ENCODE measurements around the gene MARK3. TPM values are rescaled to one million over a fixed set of nuclear protein-coding genes. Genes with fewer than 3 reads are reported as not detected.

Gene MARK3
- total RNA-seq, 1 donor from 2014 or later: 99.4 TPM

GRCh38 chr14:103374121-103374520 is 11.1 kb upstream of the MARK3 start:
- intact Hi-C loops (cut with DNase I): no loop called here
- no peaks in the 10 kb centered on the region for H3K4me1 ChIP-seq
- no peak overlapping the region for H3K4me3 ChIP-seq
- no peaks in the 10 kb centered on the region for H3K9me3 ChIP-seq
- H3K27me3 ChIP-seq (ENCODE audit: low read depth): no peaks in the 10 kb centered on the region
- ATAC-seq (no peak), DNase-seq (no peak)
- TF ChIP-seq CTCF (IDR thresholded peaks at IDR 0.05): no peak
- no peaks in the 10 kb centered on the region for H3K36me3 ChIP-seq
- no peak overlapping the region for H3K27ac ChIP-seq

- Histone ChIP-seq H3K4me3 (no peak overlapping the region), H3K36me3 (no peaks in the 10 kb centered on the region), H3K27me3 (ENCODE audit: low read depth) (no peaks in the 10 kb centered on the region), H3K9me3 (no peaks in the 10 kb centered on the region), H3K4me1 (no peaks in the 10 kb centered on the region), H3K27ac (no peak overlapping the region)
- intact Hi-C loops (cut with DNase I): no loop called here
- DNase-seq (no peak), ATAC-seq (no peak)
- no peak for TF ChIP-seq CTCF (IDR thresholded peaks at IDR 0.05)
Measured at GRCh38 chr14:103377522-103378037, 7.6 kb upstream of the MARK3 start.

- Histone ChIP-seq H3K27ac (no peak overlapping the region), H3K4me1 (no peaks in the 10 kb centered on the region), H3K9me3 (no peaks in the 10 kb centered on the region), H3K27me3 (ENCODE audit: low read depth) (no peaks in the 10 kb centered on the region), H3K4me3 (no peak overlapping the region), H3K36me3 (no peaks in the 10 kb centered on the region)
- intact Hi-C loops (cut with DNase I): no loop called here
- no peak for ATAC-seq
- TF ChIP-seq CTCF (IDR thresholded peaks at IDR 0.05): no peak
- DNase-seq: no peak
Measured at GRCh38 chr14:103378038-103378854, 7.0 kb upstream of the MARK3 start.

GRCh38 chr14:103380719-103381377 is 4.4 kb upstream of the MARK3 start:
- no peak for ATAC-seq
- intact Hi-C loops (cut with DNase I): no loop called here

GRCh38 chr14:103382376-103382775 is 2.8 kb upstream of the MARK3 start:
- no peak for TF ChIP-seq CTCF (IDR thresholded peaks at IDR 0.05)
- Histone ChIP-seq H3K4me1 (peaks cover 16% of the 10 kb centered on the region), H3K36me3 (no peaks in the 10 kb centered on the region), H3K9me3 (no peaks in the 10 kb centered on the region), H3K4me3 (no peak overlapping the region), H3K27ac (no peak overlapping the region), H3K27me3 (ENCODE audit: low read depth) (no peaks in the 10 kb centered on the region)
- intact Hi-C loops (cut with DNase I): no loop called here
- DNase-seq (no peak), ATAC-seq (no peak)

More at GRCh38 chr14:103380719-103381377, 4.4 kb upstream of the MARK3 start:
- H3K27me3 ChIP-seq (ENCODE audit: low read depth): no peaks in the 10 kb centered on the region
- no peaks in the 10 kb centered on the region for H3K9me3 ChIP-seq
- DNase-seq: no peak
- no peaks in the 10 kb centered on the region for H3K36me3 ChIP-seq
- H3K4me1 ChIP-seq: peaks cover 8% of the 10 kb centered on the region
- H3K4me3 ChIP-seq: no peak overlapping the region
- TF ChIP-seq CTCF (IDR thresholded peaks at IDR 0.05): no peak
- no peak overlapping the region for H3K27ac ChIP-seq
